Left lung (tissue), 10 donors: ENCODE measurements around the gene TRIM23. TPM values are rescaled to one million over a fixed set of nuclear protein-coding genes. Genes with fewer than 3 reads are reported as not detected.
"Not testable (repeated sequence)": the region's sequence is repeated elsewhere in the genome, so short reads cannot be mapped to it uniquely, and the experiment has no call there.

Experiments
- ATAC-seq: fragments of 200-7000 bp; cut with Tn5 transposase; one replicate; pipeline ENCODE4 v1.9.1; 2020; ENCODE audit warnings: moderate library complexity
- DNase-seq, 4 donors: peaks; one replicate each; pipeline ENCODE4 v3.0.0-alpha.2; 2013 to 2020
- H3K27ac ChIP-seq, 2 donors: fragments of 200-600 bp; sonication (generic) in 1 of 2; one replicate each; pipeline versions ENCODE4 v1.5.0 to v1.8.0; 2020 to 2021
- H3K27me3 ChIP-seq, 2 donors: fragments of 200-600 bp; sonication (generic) in 1 of 2; one replicate each; pipeline versions ENCODE4 v1.5.0 to v1.8.0; 2020 to 2021
- H3K36me3 ChIP-seq, 2 donors: fragments of 200-600 bp; sonication (generic) in 1 of 2; one replicate each; pipeline versions ENCODE4 v1.5.0 to v1.8.0; 2020 to 2021
- H3K4me1 ChIP-seq, 2 donors: fragments of 200-600 bp; one replicate each; pipeline ENCODE4 v1.8.0; 2021
- H3K4me3 ChIP-seq, 2 donors: fragments of 200-600 bp; sonication (generic) in 1 of 2; one replicate each; pipeline versions ENCODE4 v1.5.0 to v1.8.0; 2020 to 2021; ENCODE audit warnings: mild to moderate bottlenecking in 1 of 2
- H3K9me3 ChIP-seq, 2 donors: fragments of 200-600 bp; sonication (generic) in 1 of 2; one replicate each; pipeline versions ENCODE4 v1.5.0 to v1.8.0; 2020 to 2021
- CTCF ChIP-seq, 2 donors: fragments of 200-600 bp; sonication (generic) in 1 of 2; IDR thresholded peaks; one replicate each; pipeline versions ENCODE4 v1.5.0 to v1.8.0; 2021; ENCODE audit warnings: antibody characterized with exemption in 2 of 2
- intact Hi-C, 2 donors: fragments of 100-400 bp; cut with DNase I; formaldehyde crosslinking; loops; one replicate each; pipeline versions ENCODE4 v1.11.2 to v1.14.2; 2022
- polyA plus RNA-seq, 6 donors: library from polyadenylated mRNA; unstranded; fragments of 120-200 nt; gene quantifications; one replicate each; pipeline ENCODE4 v1.2.1, GENCODE V29; 2013; ENCODE audit not compliant: insufficient read length in 6 of 6
- total RNA-seq, 2 donors: library from RNA; stranded (reverse); fragmentation: NEBNext Ultra II Directional; extraction: Animal tissue kit (Norgen Biotek cat#: 25700); gene quantifications; one replicate each; pipeline ENCODE4 v1.2.1, GENCODE V29; 2021
- donor health status: DM: no; HTN: yes; CAD: no.
- donor health status: DM: no; HTN: no; CAD: no.

TRIM23 gene
- total and polyA plus RNA-seq, 8 donors: 13.6 to 32.9 (median 26.6) TPM

DNA sequence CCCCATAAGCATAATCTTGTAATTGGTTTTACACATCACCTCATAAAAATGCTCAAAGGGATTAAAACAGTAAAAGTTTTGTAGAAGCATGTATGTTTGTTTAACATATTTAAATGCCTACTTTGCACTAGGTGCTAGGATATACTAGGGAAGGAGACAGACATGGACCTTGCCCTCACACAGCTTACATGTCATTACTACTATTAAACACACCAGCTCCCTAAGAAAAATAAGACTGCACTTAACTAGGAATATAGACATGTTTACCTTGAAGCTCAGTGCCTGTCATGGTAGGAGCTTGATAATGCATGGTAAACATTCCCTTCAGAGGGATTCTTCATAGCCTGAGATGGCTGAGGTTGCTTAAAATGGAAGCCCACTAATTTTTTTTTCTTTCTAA, 6.8 kb upstream of the TRIM23 start:
- TF ChIP-seq CTCF (IDR thresholded peaks at IDR 0.05): no peak
- no peak for DNase-seq

GRCh38 chr5:65625743-65626142, 1.6 kb upstream of the TRIM23 start:
- H3K4me3 ChIP-seq: peak overlapping the region; percentile 82 to 93
- ATAC-seq: no peak
- TF ChIP-seq CTCF (IDR thresholded peaks at IDR 0.05): no peak
- H3K27me3 ChIP-seq: no peaks in the 10 kb centered on the region
- H3K36me3 ChIP-seq: peaks cover 0 to 15% of the 10 kb centered on the region in 2 donors
- DNase-seq: no peak
- intact Hi-C loops: no loop called here
- peak overlapping the region; percentile 87 to 90 for H3K27ac ChIP-seq
- peaks cover 18 to 46% of the 10 kb centered on the region in 2 donors for H3K4me1 ChIP-seq
- no peaks in the 10 kb centered on the region for H3K9me3 ChIP-seq

More for the DNA sequence above, 6.8 kb upstream of the TRIM23 start:
- intact Hi-C loops: no loop called here
- ATAC-seq: no peak
- Histone ChIP-seq H3K27ac (no peak overlapping the region), H3K36me3 (peaks cover 0 to 17% of the 10 kb centered on the region in 2 donors), H3K27me3 (no peaks in the 10 kb centered on the region), H3K9me3 (no peaks in the 10 kb centered on the region), H3K4me3 (no peak overlapping the region), H3K4me1 (peaks cover 3 to 14% of the 10 kb centered on the region in 2 donors)

DNA sequence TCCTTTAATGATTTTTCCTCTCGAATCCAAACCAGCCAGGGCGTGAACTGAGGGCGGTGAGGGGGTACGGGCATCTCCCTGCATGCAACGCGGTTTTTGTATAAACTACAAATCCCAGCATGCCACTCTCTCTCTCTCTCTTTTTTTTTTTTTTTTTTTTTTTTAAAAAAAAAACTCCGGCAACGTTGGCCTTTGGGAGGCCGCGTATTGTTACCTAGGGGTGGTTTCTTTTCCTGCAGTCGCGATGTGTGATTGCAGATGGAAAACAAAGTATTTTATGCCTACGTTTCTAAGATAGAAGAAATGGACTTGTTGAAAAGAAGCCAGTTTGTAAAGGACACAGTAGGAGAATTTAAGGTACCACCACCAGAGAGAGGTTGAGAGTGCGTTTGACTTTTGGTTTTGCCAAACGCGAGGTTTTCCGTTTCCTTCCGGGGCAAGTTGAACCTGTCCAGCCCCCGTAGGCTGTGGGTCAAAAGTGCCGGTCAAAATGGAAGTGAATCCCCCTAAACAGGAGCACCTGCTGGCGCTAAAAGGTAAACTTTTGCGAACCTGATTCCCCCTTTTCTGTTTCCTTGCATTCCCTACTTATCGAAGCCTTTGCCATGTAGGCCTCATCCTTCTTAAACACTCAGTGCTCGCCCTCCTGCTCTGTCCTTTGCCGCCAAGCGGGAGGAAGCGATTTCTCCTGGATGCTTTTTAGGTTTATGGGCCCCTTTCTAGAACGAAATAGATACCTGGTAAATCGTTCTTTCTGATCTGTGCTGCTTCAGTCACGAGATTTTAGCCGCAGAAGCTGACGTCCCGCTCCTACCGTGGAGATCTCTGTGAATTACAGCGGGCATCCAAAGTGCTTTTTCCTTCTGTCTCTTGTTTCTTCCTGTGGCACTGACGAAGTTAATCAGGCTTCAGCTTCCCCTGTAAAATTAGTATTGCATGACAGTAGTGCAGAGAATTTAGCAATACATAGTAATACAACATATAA, 730 bp upstream of the TRIM23 start, which contains the start of the genes SHLD3 and TRAPPC13:
SHLD3 (plus strand) TSS at position 457 of the 985 bp plus-strand sequence. CDS start 4,561 bp downstream, outside the sequence.
TRAPPC13 (plus strand) TSS at position 457 of the 985 bp plus-strand sequence; CDS start at position 491, 34 bp downstream.
- peaks cover 18 to 46% of the 10 kb centered on the region in 2 donors for H3K4me1 ChIP-seq
- H3K27me3 ChIP-seq: no peaks in the 10 kb centered on the region
- peak; percentile 92 for ATAC-seq
- peak within 1 kb of the TSS; percentile 87 to 90 for H3K27ac ChIP-seq
- H3K36me3 ChIP-seq: peaks cover 0 to 11% of the 10 kb centered on the region in 2 donors
- H3K4me3 ChIP-seq: peak within 1 kb of the TSS; percentile 82 to 93
- intact Hi-C loops: no loop called here
- peak; percentile 74 to 94 (median 90) for DNase-seq
- no peak for TF ChIP-seq CTCF (IDR thresholded peaks at IDR 0.05)
- no peaks in the 10 kb centered on the region for H3K9me3 ChIP-seq

DNA sequence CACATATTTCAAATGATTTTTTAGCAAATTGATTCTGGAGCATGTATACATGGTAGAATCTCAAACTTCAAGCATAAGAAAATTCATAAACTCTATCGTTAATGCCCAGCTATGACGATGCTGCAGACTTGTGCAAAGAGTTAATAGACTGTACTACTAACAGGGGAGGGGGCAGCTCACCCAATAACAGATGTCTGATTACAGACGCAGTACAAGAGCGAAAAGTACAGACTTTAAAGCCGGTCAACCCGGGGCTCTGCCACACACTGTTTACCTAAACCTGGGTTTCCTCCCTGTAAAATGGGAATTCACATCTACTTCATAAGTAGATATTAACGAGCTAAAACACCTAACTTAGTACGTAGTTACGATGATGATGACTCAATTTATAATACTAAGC, 651 bp downstream of the TRIM23 start:
- Histone ChIP-seq H3K36me3 (peaks cover 0 to 1% of the 10 kb centered on the region in 2 donors), H3K27ac (peak overlapping the region; percentile 87 to 90), H3K27me3 (no peaks in the 10 kb centered on the region), H3K4me3 (peak overlapping the region; percentile 82 to 93), H3K4me1 (peaks cover 18 to 46% of the 10 kb centered on the region in 2 donors), H3K9me3 (no peaks in the 10 kb centered on the region)
- DNase-seq: peak in 1 of 4 donors; percentile 1
- TF ChIP-seq CTCF (IDR thresholded peaks at IDR 0.05): no peak
- intact Hi-C loops: no loop called here
- no peak for ATAC-seq

DNA sequence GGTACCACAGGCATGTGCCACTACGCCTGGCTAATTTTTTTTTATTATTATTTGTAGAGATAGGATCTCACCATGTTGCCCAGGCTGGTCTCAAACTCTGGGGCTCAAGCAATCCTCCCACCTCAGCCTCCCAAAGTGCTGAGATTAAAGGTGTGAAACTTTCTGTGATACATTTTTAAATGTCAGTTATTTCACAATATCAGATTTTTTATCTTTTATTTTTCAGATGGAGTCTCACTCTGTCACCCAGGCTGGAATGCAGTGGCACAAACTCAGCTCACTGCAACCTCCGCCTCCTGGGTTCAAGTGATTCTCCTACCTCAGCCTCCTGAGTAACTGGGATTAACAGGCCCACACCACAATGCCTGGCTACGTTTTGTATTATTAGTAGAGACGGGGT, 2.2 kb downstream of the TRIM23 start:
- DNase-seq, H3K4me3 ChIP-seq, ATAC-seq, H3K9me3 ChIP-seq, H3K36me3 ChIP-seq, H3K27me3 ChIP-seq, intact Hi-C loops, H3K27ac ChIP-seq: not testable (repeated sequence)
- H3K4me1 ChIP-seq: peaks cover 18 to 41% of the 10 kb centered on the region in 2 donors
